Endothelial cell of umbilical vein (primary cell): Measurements from ENCODE around the gene ZMIZ2. TPM values are rescaled to one million over a fixed set of nuclear protein-coding genes. Genes with fewer than 3 reads are reported as not detected.

ENCODE experiments used
- BruUV-seq: library from RNA; stranded (reverse); fragments of 400-500 nt; replicated peaks from 2 replicates; lab custom pipeline; 2021; lab: Mats Ljungman, UMichigan
- CTCF ChIA-PET: fragments of 300-600, 350-600 bp; sonication (Branson Sonifier 250); formaldehyde crosslinking; loops from one replicate; lab custom pipeline; 2021; ENCODE audit warnings: antibody characterized with exemption, inconsistent platforms; lab: Charles Lee
- POLR2A ChIA-PET: fragments of 300-600, 350-600 bp; sonication (Branson Sonifier 250); formaldehyde crosslinking; loops from one replicate; lab custom pipeline; 2021; ENCODE audit warnings: antibody characterized with exemption, inconsistent platforms; lab: Charles Lee
- DNase-seq: peaks from one replicate; pipeline ENCODE4 v3.0.0-alpha.2; 2011; ENCODE audit warnings: low read depth, low spot score
- FAIRE-seq: peaks from 2 replicates; lab custom pipeline; 2011; peaks lifted over from hg19 to GRCh38; lab: Jason Lieb, UNC
- H2AFZ ChIP-seq: 2 replicates; pipeline ENCODE4 v1.6.0; 2012; ENCODE audit warnings: low read depth, low read length, control low read depth, inconsistent platforms
- H3K27ac ChIP-seq: 2 replicates; pipeline ENCODE4 v1.5.1; 2011; ENCODE audit warnings: low read depth, mild to moderate bottlenecking, control low read depth, low read length, moderate library complexity; ENCODE audit not compliant: insufficient read depth
- H3K27me3 ChIP-seq, 2 experiments: 2 replicates each; pipeline versions ENCODE4 v1.6.0 to v1.6.1; 2011; ENCODE audit warnings: low read length in 2 of 2, mixed read lengths in 1 of 2; ENCODE audit not compliant: control insufficient read depth in 2 of 2, insufficient read depth in 2 of 2
- H3K36me3 ChIP-seq, 2 experiments: 2 replicates in 1 of 2; 3 replicates in 1 of 2; pipeline ENCODE4 v1.5.1; 2011; ENCODE audit warnings: low read length in 2 of 2, mild to moderate bottlenecking in 1 of 2, moderate library complexity in 1 of 2; ENCODE audit not compliant: control insufficient read depth in 2 of 2, insufficient read depth in 2 of 2; ENCODE audit errors: extremely low read depth in 1 of 2
- H3K4me1 ChIP-seq: 3 replicates; pipeline ENCODE4 v1.5.1; 2011; ENCODE audit warnings: mild to moderate bottlenecking, low read length; ENCODE audit not compliant: control insufficient read depth, insufficient read depth; ENCODE audit errors: extremely low read depth
- H3K4me2 ChIP-seq: 2 replicates; pipeline ENCODE4 v1.6.1; 2011; ENCODE audit warnings: low read length, control low read depth, mixed read lengths; ENCODE audit not compliant: insufficient read depth
- H3K4me3 ChIP-seq, 3 experiments: fragments of 200-600 bp in 1 of 3; sonication (generic), shearing (Covaris generic) in 1 of 3; replicated peaks in 1 of 3; 2 replicates each; pipeline ENCODE4 v1.5.1; 2011 to 2016; ENCODE audit warnings: control low read depth in 3 of 3, low read length in 3 of 3, mild to moderate bottlenecking in 2 of 3, inconsistent platforms in 1 of 3, low read depth in 1 of 3, moderate library complexity in 1 of 3; ENCODE audit not compliant: insufficient read depth in 1 of 3
- H3K79me2 ChIP-seq: 2 replicates; pipeline ENCODE4 v1.6.0; 2012; ENCODE audit warnings: low read length, inconsistent platforms; ENCODE audit not compliant: control insufficient read depth, insufficient read depth
- H3K9ac ChIP-seq: replicated peaks from 2 replicates; pipeline ENCODE3; 2011; ENCODE audit warnings: low read length, control low read depth; ENCODE audit not compliant: insufficient read depth; ENCODE audit errors: extremely low read depth
- H3K9me1 ChIP-seq: replicated peaks from 3 replicates; pipeline ENCODE4 v1.6.0; 2011; ENCODE audit warnings: mild to moderate bottlenecking, low read length; ENCODE audit not compliant: control insufficient read depth, insufficient read depth; ENCODE audit errors: extremely low read depth
- H3K9me3 ChIP-seq: replicated peaks from 2 replicates; pipeline ENCODE4 v1.5.1; 2012; ENCODE audit warnings: low read length, inconsistent platforms; ENCODE audit not compliant: control insufficient read depth, insufficient read depth
- H4K20me1 ChIP-seq: replicated peaks from 2 replicates; pipeline ENCODE3; 2011; ENCODE audit warnings: mild to moderate bottlenecking, low read length; ENCODE audit not compliant: control insufficient read depth, insufficient read depth; ENCODE audit errors: extremely low read depth
- EZH2 ChIP-seq: IDR thresholded peaks from 2 replicates; pipeline ENCODE4 v1.6.1; 2012; ENCODE audit warnings: borderline replicate concordance, low read depth, mild to moderate bottlenecking, moderate library complexity, low read length, inconsistent platforms; ENCODE audit not compliant: severe bottlenecking
- FOS ChIP-seq: IDR thresholded peaks from 2 replicates; pipeline ENCODE4 v1.6.1; 2011; ENCODE audit warnings: mild to moderate bottlenecking, low read length, moderate library complexity, borderline replicate concordance; ENCODE audit not compliant: insufficient read depth
- GATA2 ChIP-seq: IDR thresholded peaks from 2 replicates; pipeline ENCODE4 v1.7.0; 2011; ENCODE audit warnings: low read depth, mild to moderate bottlenecking, moderate library complexity, mixed read lengths, low read length; ENCODE audit not compliant: insufficient read length, insufficient read depth
- JUN ChIP-seq: IDR thresholded peaks from 2 replicates; pipeline ENCODE4 v1.6.1; 2011; ENCODE audit warnings: borderline replicate concordance, low read depth; ENCODE audit not compliant: insufficient read length, insufficient read depth
- MYC ChIP-seq: IDR thresholded peaks from one replicate; pipeline ENCODE4 v1.6.1; 2011; ENCODE audit warnings: mild to moderate bottlenecking, low read depth, low read length
- POLR2A ChIP-seq: IDR thresholded peaks from 2 replicates; pipeline ENCODE4 v1.6.1; 2012; ENCODE audit warnings: low read depth, mild to moderate bottlenecking, control low read depth, low read length
- POLR2AphosphoS5 ChIP-seq: IDR thresholded peaks from 2 replicates; pipeline ENCODE4 v1.6.1; 2012; ENCODE audit warnings: low read depth, mild to moderate bottlenecking, control low read depth, low read length, moderate library complexity; ENCODE audit not compliant: insufficient read depth
- dilution Hi-C: fragments of 300-500 bp; cut with MboI; formaldehyde crosslinking; loops from one replicate; pipeline ENCODE4 v1.15.0; 2019; ENCODE audit warnings: low sequenced_read_pairs; ENCODE audit not compliant: extremely low pct_ligation_motif_present
- intact Hi-C: fragments of 100-400 bp; cut with micrococcal nuclease; formaldehyde crosslinking; loops from one replicate; pipeline ENCODE4 v1.10.0; 2022
- polyA plus RNA-seq, 4 experiments: library from polyadenylated mRNA; depleted of rRNA in 3 of 4; stranded (reverse) in 3 of 4; unstranded in 1 of 4; fragments of >200 nt; gene quantifications; 2 replicates each; pipeline versions ENCODE4 v1.2.1 to v1.2.3, GENCODE V29; 2011 to 2012; ENCODE audit warnings: missing spikeins in 1 of 4
- total RNA-seq: library from RNA; stranded (reverse); gene quantifications from 2 replicates; pipeline ENCODE4 v1.2.3, GENCODE V29; 2021
- TF ChIP-seq, protein P1 (sequence below), 2 donors: IDR thresholded peaks; 1 replicate in 1 of 2; 2 replicates in 1 of 2; pipeline ENCODE4 v1.5.1; 2011; ENCODE audit warnings: low read length in 2 of 2, mild to moderate bottlenecking in 2 of 2, moderate library complexity in 2 of 2, control low read depth in 1 of 2, inconsistent platforms in 1 of 2, low read depth in 1 of 2; ENCODE audit not compliant: insufficient read depth in 1 of 2; ENCODE audit errors: extremely low read depth in 1 of 2
- TF ChIP-seq, protein P2 (sequence below): IDR thresholded peaks from 2 replicates; pipeline ENCODE4 v1.6.1; 2011; ENCODE audit not compliant: insufficient read depth, insufficient read length

ZMIZ2 gene
- total and polyA plus RNA-seq, 2 donors (not counting 3 experiments of a cell fraction or from before 2014, with no cell fraction given) = 30.6 to 87.5 TPM

DNA sequence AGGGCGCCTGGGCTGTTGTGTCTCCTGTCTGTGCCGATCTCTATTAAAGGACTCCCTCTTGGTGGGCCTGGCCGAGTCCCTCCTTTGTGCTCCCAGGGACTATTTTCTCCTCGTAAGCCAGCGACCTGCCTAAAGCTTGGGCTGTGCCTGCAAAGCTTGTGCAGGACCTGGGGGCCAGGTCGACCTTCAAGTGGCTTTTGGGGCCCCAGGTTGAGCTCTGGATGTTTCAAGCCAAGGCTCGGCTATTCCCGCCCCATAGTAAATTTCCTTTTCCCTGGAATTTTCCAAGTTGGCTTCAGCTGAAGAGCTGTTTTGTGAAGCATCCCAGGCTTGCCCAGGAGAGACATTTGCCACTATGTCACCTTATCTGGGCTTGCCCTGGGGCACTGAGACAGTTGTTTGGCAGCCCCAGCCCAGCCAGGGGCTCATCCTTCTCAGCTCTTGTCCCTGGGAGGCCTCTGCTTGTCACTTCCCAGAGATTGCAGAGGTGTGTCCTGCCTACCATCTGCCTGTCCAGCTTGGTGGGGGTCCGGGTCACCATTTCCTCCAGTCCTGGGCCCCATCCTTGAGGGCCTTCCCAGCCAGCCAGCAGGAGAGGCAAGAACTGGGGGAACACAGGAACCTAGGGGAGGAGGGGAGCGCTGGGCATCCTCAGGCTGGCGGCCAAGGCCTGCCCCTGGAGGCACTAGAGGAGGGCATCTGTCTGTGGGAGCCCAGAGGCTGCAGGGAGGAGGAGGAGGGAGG lies 20.2 kb downstream of the ZMIZ2 start:
- Histone ChIP-seq H2AFZ (no peak overlapping the region), H3K9me3 (no peaks in the 10 kb centered on the region), H3K9ac (no peak overlapping the region), H3K79me2 (no peaks in the 10 kb centered on the region), H4K20me1 (no peaks in the 10 kb centered on the region), H3K4me3 (no peak overlapping the region), H3K36me3 (peaks cover 5 to 38% of the 10 kb centered on the region in 2 experiments), H3K27me3 (no peaks in the 10 kb centered on the region), H3K4me2 (no peak overlapping the region), H3K9me1 (no peaks in the 10 kb centered on the region), H3K4me1 (no peaks in the 10 kb centered on the region), H3K27ac (no peak overlapping the region)
- dilution Hi-C loops (no loop called here), intact Hi-C loops (no loop called here)
- DNase-seq (no peak), FAIRE-seq (no peak)
- POLR2A ChIA-PET = interaction anchor here (0.6 kb wide), 1 partner anchor 129 kb away, joined by 3 read pairs; no protein-coding TSS in a partner anchor
- CTCF ChIA-PET = no interaction called here
- TF ChIP-seq GATA2 = no peak
- no peak for TF ChIP-seq EZH2
- TF ChIP-seq, protein P1, sequence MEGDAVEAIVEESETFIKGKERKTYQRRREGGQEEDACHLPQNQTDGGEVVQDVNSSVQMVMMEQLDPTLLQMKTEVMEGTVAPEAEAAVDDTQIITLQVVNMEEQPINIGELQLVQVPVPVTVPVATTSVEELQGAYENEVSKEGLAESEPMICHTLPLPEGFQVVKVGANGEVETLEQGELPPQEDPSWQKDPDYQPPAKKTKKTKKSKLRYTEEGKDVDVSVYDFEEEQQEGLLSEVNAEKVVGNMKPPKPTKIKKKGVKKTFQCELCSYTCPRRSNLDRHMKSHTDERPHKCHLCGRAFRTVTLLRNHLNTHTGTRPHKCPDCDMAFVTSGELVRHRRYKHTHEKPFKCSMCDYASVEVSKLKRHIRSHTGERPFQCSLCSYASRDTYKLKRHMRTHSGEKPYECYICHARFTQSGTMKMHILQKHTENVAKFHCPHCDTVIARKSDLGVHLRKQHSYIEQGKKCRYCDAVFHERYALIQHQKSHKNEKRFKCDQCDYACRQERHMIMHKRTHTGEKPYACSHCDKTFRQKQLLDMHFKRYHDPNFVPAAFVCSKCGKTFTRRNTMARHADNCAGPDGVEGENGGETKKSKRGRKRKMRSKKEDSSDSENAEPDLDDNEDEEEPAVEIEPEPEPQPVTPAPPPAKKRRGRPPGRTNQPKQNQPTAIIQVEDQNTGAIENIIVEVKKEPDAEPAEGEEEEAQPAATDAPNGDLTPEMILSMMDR (IDR thresholded peaks at IDR 0.05; ENCODE audit: extremely low read depth in 1 of 2, insufficient read depth in 1 of 2, low read depth in 1 of 2, low read length in 2 of 2) = no peak
- no peak for TF ChIP-seq JUN
- TF ChIP-seq MYC = no peak
- no peak for TF ChIP-seq POLR2A
- TF ChIP-seq, protein P2, sequence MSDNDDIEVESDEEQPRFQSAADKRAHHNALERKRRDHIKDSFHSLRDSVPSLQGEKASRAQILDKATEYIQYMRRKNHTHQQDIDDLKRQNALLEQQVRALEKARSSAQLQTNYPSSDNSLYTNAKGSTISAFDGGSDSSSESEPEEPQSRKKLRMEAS = no peak
- no peak for TF ChIP-seq POLR2AphosphoS5
- no peak for TF ChIP-seq FOS
- BruUV-seq = no TSS peak
